ENCODE data around the gene SPINT3.

The SPINT3 gene

DNA sequence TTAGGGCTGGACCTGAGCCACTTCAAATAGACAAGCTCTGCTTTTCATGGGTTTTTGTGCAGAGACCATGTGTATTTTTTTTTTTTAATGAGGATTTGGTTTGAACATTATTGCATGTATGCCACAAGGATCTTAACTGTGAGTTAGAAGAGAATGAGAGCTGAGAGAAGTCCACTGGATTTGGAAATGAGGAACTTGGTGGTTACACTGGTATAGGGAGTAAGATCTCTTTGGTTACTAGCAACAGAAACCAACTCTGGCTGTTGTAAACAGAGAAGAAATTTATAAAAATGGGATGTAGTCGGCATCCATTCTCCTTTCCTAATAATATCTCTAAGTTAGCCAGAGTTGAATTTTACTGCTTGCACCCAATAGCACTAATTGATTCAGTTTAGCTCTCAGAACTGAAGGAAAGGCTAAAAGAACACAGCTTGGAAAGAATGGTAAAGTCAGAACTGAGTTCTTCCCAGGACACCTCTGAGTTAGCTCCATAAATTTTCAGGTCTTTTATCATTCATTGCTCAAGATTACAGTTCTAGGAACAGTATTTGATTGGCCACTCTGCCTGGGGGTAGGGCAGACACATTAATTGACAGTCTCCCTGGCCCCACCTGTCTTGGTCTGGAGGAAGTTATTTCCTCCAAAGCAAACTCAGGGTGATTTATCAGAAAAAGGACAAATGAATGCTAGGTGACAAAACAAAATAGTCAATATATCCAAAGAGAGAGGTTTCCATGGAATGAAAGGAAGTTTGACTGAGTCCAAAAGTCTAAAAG is 49.7 kb downstream of the SPINT3 start:
- Mint-ChIP-seq H3K4me1 (ENCODE audit: low read depth in 2 of 2) (peaks cover 0 to 6% of the 10 kb centered on the region in 2 donors), H3K27ac (no peak overlapping the region), H3K36me3 (ENCODE audit: insufficient read depth) (no peaks in the 10 kb centered on the region), H3K9me3 (no peaks in the 10 kb centered on the region), H3K4me3 (no peak overlapping the region), H3K27me3 (peaks cover 21 to 31% of the 10 kb centered on the region in 2 donors)
- ATAC-seq (replicated peaks) (no peak), DNase-seq (no peak)

DNA sequence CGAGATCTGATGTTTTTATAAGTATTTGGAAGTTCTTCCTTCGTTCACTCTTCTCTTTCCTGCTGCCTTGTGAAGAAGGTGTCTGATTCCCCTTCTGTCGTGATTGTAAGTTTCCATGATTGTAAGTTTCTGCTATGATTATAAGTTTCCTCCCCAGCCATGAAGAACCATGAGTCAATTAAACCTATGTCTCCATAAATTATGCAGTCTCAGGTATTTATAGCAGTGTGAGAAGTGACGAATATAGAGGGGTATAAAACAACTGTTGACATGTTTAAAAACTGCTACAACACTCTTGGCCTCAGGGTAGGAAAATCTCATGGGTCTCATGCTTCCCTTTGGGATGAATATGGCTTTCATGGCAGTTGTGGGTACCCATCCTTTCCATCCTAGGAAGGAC is 51.7 kb downstream of the SPINT3 start:
- Mint-ChIP-seq H3K9me3 (no peaks in the 10 kb centered on the region), H3K27me3 (peaks cover 8 to 11% of the 10 kb centered on the region in 2 donors), H3K27ac (no peak overlapping the region), H3K36me3 (ENCODE audit: insufficient read depth) (no peaks in the 10 kb centered on the region), H3K4me3 (no peak overlapping the region), H3K4me1 (ENCODE audit: low read depth in 2 of 2) (no peaks in the 10 kb centered on the region)
- DNase-seq (no peak), ATAC-seq (replicated peaks) (no peak)

DNA sequence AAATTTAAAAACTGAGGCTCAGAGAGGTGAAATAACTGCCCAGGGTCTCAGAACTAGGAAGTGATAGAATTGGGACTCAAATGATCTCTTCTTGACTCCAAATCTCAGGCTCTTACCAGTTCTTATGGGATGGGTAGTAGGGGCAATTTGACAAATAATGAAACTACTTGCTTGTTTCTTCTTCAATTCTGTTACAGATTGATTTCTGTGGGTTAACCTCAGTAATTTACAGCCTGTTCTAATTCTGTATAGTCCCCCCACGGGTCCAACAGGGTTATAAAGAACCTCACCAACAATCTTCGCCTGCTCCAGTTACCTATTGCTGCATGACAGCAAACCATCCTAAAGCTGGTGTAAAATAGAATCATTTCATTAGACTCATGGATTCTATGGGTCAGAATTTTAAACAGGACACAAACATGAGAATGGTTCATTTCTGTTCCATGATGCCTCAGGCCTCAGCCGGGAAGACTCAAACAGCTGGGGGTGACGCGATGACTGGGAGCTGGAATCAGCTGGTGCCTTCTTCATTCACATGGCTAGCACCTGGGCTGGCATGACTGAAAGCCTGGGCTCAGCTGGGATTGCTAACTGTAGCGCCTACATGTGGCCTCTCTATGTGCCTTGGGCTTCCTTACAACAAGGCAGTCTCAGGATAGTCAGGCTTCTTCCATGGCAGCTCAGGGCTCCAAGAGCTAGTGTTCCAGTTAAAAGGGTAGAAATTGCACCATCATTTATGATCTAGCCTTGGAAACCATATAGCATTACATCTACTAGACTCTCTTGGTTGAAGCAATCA is 52.5 kb downstream of the SPINT3 start:
- ATAC-seq (replicated peaks) (no peak), DNase-seq (no peak)
- no peaks in the 10 kb centered on the region for H3K36me3 Mint-ChIP-seq (ENCODE audit: insufficient read depth)
- no peaks in the 10 kb centered on the region for H3K4me1 Mint-ChIP-seq (ENCODE audit: low read depth in 2 of 2)
- H3K27ac Mint-ChIP-seq: no peak overlapping the region
- H3K4me3 Mint-ChIP-seq: no peak overlapping the region
- H3K9me3 Mint-ChIP-seq: no peaks in the 10 kb centered on the region
- peaks cover under 1 to 3% of the 10 kb centered on the region in 2 donors for H3K27me3 Mint-ChIP-seq

All from effector memory CD8-positive, alpha-beta T cell (primary cell).